T-helper 2 cell treated with Interferon-gamma antibody and Interleukin-4, amounts not matched to agents 5 μg/mL and 100 μg/mL, for 36 hours (primary cell): ENCODE results near the gene COPS7A.

ENCODE experiments used
- DNase-seq: peaks from one replicate; pipeline ENCODE4 v3.0.0; 2021; ENCODE audit warnings: low spot score
- H3K27ac Mint-ChIP-seq: one replicate; pipeline ENCODE4 v1.8.0; 2021; ENCODE audit warnings: mild to moderate bottlenecking, mixed read lengths
- H3K27me3 Mint-ChIP-seq: one replicate; pipeline ENCODE4 v1.8.0; 2021; ENCODE audit warnings: low read depth, mixed read lengths
- H3K36me3 Mint-ChIP-seq: one replicate; pipeline ENCODE4 v1.8.0; 2021; ENCODE audit warnings: low read depth, mixed read lengths
- H3K4me1 Mint-ChIP-seq: one replicate; pipeline ENCODE4 v1.8.0; 2021; ENCODE audit warnings: low read depth, mixed read lengths
- H3K4me3 Mint-ChIP-seq: one replicate; pipeline ENCODE4 v1.8.0; 2022; ENCODE audit warnings: mild to moderate bottlenecking, moderate library complexity, mixed read lengths
- H3K9me3 Mint-ChIP-seq: one replicate; pipeline ENCODE4 v1.8.0; 2021; ENCODE audit warnings: mixed read lengths

Gene COPS7A

GRCh38 chr12:6751767-6752166, 27.9 kb downstream of the COPS7A start:
- peak overlapping the region; percentile 98 for H3K27ac Mint-ChIP-seq
- DNase-seq = no peak
- peaks cover 40% of the 10 kb centered on the region for H3K36me3 Mint-ChIP-seq
- H3K4me3 Mint-ChIP-seq = peak overlapping the region; percentile 94
- no peaks in the 10 kb centered on the region for H3K27me3 Mint-ChIP-seq
- H3K9me3 Mint-ChIP-seq = no peaks in the 10 kb centered on the region
- peaks cover 24% of the 10 kb centered on the region for H3K4me1 Mint-ChIP-seq

DNA sequence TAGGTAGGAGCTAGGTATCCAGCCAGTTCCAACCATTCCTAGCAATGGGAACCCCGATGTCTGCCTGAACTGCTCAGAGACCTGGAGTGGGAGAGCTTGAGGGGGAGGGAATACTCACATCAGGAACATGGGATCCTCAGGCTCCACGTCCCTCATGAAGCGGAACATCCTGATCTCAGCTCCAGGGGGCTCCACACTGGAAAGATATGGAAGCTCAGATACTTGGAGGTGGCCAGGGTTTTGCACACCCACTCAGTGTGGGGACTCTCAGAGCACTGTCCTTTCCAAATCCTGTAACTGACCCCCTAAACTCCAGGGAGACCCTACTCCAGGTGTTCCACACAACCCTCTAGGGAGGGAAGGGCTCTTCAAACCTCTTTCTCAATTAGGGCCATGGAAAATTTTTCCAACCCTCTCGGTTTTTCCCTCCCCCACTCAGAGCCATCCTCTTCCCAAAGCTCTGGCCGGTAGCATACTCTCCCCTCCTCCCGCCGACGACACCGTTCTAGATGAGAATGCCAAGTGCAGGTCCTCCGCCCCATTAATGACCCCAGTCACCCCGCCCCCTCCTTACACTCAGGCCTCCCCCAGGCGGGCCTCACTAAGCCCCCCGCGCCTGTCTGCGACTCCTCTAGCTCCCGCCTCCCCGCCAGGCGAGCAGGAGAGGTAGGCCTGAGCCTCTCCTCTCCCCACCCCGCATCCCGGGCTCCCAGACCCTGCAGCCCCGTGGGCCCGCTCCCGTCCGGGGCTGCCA, 28.5 kb downstream of the COPS7A start:
- peaks cover 37% of the 10 kb centered on the region for H3K36me3 Mint-ChIP-seq

DNA sequence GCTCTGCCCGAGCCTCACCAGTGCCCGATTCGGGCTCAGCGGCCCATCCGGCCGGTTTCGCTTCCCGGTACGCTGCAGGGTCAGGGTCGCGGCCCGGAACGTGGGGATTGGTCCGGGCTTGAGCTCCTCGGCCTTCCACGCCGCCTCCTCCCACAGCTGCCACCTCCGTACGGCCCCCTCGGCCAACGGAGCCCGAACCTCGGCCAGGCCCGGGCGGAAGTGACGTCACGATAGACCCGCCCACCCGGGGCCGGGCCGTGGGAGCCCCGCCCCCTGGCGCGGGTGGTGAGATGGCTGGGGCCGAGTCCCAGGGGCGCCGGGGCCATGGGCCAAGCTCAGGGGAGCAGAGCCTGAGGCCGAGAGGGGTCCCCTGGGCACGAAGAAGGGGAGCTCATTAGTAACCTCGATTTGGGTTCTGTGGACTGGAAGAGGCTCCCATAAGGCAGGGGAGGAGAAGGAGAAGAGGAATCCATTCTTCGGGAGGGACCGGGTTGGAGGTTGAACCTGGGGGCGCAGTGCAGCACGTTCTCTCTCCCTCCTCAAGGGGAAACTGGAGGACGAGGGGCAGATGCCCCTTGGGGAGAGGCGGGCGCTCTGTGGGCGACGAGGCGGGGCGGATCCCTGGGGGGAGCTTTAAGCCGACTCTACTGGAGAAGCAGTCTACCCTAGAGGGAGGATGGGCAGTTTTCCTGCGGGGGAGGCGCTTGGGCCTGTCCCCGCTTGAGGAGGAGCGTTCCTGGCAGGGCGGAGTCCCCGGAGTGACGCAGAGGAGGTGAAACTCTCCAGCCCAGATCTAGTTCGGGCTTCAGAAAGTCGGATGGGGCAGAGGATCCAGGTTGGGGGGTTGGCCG, 29.3 kb downstream of the COPS7A start, which contains the start of gene MLF2:
MLF2 (minus strand) TSS at position 221 of the 851 bp plus-strand sequence. CDS start 807 bp downstream, outside the sequence.
- peak within 1 kb of the TSS; percentile 98 for H3K27ac Mint-ChIP-seq
- peak; percentile 97 for DNase-seq
- H3K36me3 Mint-ChIP-seq = peaks cover 29% of the 10 kb centered on the region
- H3K27me3 Mint-ChIP-seq = peaks cover 2% of the 10 kb centered on the region
- H3K9me3 Mint-ChIP-seq = no peaks in the 10 kb centered on the region
- peak within 1 kb of the TSS; percentile 94 for H3K4me3 Mint-ChIP-seq
- H3K4me1 Mint-ChIP-seq = peaks cover 30% of the 10 kb centered on the region

More for the DNA sequence above, 28.5 kb downstream of the COPS7A start:
- H3K27ac Mint-ChIP-seq = peak overlapping the region; percentile 98
- H3K9me3 Mint-ChIP-seq = no peaks in the 10 kb centered on the region
- no peak for DNase-seq
- H3K4me3 Mint-ChIP-seq = peak overlapping the region; percentile 94
- peaks cover 27% of the 10 kb centered on the region for H3K4me1 Mint-ChIP-seq
- peaks cover 2% of the 10 kb centered on the region for H3K27me3 Mint-ChIP-seq

- no peaks in the 10 kb centered on the region for H3K9me3 Mint-ChIP-seq
- H3K4me3 Mint-ChIP-seq = peak overlapping the region; percentile 94
- no peak for DNase-seq
- H3K4me1 Mint-ChIP-seq = peaks cover 36% of the 10 kb centered on the region
- peaks cover 24% of the 10 kb centered on the region for H3K36me3 Mint-ChIP-seq
- H3K27me3 Mint-ChIP-seq = peaks cover 2% of the 10 kb centered on the region
- peak overlapping the region; percentile 98 for H3K27ac Mint-ChIP-seq
Observed at GRCh38 chr12:6753772-6754356, 30.0 kb downstream of the COPS7A start.

DNA sequence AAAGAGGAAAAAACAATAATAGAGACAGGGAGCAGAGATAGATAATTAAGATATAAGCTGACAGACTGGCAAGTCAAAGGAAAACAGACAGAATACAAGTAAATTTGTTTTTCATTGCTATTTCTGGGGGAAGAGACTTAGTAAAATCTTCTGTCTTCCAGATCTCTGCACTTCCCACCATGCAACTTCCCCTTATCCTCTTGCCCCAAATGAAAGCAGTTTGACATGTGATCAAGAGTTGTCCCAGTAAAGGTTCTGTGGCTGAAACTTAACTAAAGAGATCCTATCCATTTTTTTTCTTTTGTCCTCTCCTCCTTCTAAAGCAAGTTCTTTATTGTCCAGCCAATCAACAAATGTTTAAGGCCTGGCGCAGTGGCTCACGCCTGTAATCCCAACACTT, 30.6 kb downstream of the COPS7A start:
- peaks cover 2% of the 10 kb centered on the region for H3K27me3 Mint-ChIP-seq
- H3K9me3 Mint-ChIP-seq = no peaks in the 10 kb centered on the region
- no peak overlapping the region for H3K4me3 Mint-ChIP-seq
- H3K36me3 Mint-ChIP-seq = peaks cover 19% of the 10 kb centered on the region
- H3K27ac Mint-ChIP-seq = no peak overlapping the region
- peaks cover 37% of the 10 kb centered on the region for H3K4me1 Mint-ChIP-seq
- no peak for DNase-seq

GRCh38 chr12:6757028-6757690, 33.3 kb downstream of the COPS7A start:
- DNase-seq = no peak
- Mint-ChIP-seq H3K4me1 (peaks cover 25% of the 10 kb centered on the region), H3K27me3 (peaks cover 2% of the 10 kb centered on the region), H3K36me3 (no peaks in the 10 kb centered on the region), H3K9me3 (no peaks in the 10 kb centered on the region), H3K4me3 (no peak overlapping the region), H3K27ac (no peak overlapping the region)

DNA sequence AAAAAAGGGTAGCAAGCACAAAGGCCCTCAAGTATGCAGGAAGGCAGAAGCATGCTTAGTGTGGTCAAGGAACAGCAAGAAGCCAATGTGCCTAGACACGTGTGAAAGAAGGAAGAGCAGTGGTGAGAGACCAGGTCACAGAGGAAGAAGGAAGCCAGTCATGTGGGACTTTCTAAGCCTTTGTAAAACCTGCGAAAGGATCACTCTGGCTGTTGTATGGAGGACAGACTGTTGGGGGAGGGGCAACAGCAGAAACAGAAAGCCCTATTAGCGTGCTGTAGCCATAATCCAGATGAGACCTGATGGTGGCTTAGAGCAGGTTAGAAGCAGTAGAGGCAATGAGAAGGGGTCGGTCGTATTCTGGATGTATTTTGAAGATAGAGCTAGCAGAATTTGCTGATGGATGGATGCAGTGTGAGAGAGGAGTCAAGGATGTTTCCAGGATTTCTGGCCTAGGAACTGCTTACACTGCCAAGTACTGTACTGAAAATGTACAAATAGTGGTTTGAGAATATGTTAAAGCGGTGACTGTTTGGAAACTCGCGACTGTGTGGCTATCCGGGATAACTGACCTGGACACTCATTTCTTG, 34.8 kb downstream of the COPS7A start:
- no peak for DNase-seq
- no peak overlapping the region for H3K27ac Mint-ChIP-seq

GRCh38 chr12:6759741-6760140, 35.9 kb downstream of the COPS7A start:
- H3K4me3 Mint-ChIP-seq = no peak overlapping the region
- no peaks in the 10 kb centered on the region for H3K9me3 Mint-ChIP-seq
- H3K27ac Mint-ChIP-seq = no peak overlapping the region
- H3K36me3 Mint-ChIP-seq = no peaks in the 10 kb centered on the region
- no peak for DNase-seq
- H3K4me1 Mint-ChIP-seq = peaks cover 22% of the 10 kb centered on the region
- H3K27me3 Mint-ChIP-seq = peaks cover 4% of the 10 kb centered on the region

More for the DNA sequence above, 34.8 kb downstream of the COPS7A start:
- Mint-ChIP-seq H3K27me3 (peaks cover 2% of the 10 kb centered on the region), H3K36me3 (no peaks in the 10 kb centered on the region), H3K9me3 (no peaks in the 10 kb centered on the region), H3K4me1 (peaks cover 19% of the 10 kb centered on the region), H3K4me3 (no peak overlapping the region)

DNA sequence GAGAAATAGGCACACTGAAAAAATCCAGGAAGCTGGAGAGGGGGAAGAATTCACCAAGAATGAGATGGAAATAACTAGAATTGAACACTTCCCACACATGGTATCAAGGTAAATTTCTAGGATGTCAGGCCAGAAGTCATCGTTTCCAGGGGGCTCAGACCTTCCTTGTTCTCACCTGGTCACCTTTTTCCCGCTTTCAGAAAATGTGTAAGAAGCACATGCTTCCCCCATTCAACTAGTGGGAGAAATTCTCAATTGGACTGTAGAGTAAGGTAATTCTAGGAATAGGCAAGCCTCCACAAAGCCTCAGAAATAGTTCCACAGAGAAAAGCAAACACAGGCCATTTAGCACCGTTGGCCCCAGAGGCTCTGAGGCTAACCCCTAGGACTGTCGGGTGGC, 39.5 kb downstream of the COPS7A start:
- DNase-seq = no peak
- peaks cover 9% of the 10 kb centered on the region for H3K27me3 Mint-ChIP-seq
- no peaks in the 10 kb centered on the region for H3K9me3 Mint-ChIP-seq
- no peak overlapping the region for H3K4me3 Mint-ChIP-seq
- H3K27ac Mint-ChIP-seq = no peak overlapping the region
- peaks cover 37% of the 10 kb centered on the region for H3K4me1 Mint-ChIP-seq
- H3K36me3 Mint-ChIP-seq = no peaks in the 10 kb centered on the region

DNA sequence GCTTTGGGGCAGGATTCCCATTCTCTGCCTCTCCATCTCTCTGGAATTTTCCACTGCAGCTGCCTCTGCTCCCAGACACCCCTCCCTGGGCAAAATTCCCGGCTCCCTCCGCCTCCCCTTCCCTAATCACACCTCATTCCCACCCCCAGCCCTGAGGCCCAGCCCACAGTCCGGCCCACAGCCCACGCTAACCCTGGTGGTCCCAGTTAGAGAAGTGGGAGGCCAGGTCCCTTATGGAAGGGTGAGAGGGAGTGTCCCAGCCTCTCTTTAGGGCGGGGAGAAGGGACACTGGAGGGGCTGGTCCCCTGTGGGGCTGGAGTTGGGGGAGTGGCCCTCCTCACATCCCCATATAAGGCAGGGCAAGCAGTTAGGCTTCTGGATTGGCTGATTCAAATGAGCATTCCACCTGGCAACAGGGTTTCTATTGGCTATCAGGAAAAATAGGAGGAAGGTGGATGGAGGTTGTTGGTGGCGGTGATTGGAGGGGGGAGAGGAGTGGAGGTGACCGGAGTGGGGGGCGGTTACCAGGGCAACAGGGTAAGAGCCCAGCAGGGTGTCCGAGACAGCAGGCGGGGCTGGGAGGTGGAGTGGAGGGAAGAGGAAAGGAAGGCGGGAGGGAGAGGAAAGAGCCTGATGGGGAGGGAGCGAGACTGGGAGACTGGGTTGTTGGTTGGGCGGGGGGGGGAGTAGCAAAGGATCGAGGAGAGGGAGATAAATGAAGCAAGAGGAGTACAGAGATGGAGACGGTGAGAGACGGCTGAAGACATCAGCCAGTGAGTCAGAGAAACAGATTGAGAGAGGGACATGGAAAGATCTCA, 40.4 kb downstream of the COPS7A start:
- Mint-ChIP-seq H3K4me3 (peak overlapping the region; percentile 78), H3K4me1 (peaks cover 38% of the 10 kb centered on the region), H3K27ac (peak overlapping the region; percentile 42), H3K9me3 (no peaks in the 10 kb centered on the region), H3K36me3 (no peaks in the 10 kb centered on the region), H3K27me3 (peaks cover 9% of the 10 kb centered on the region)
- peak; percentile 69 for DNase-seq

GRCh38 chr12:6765048-6765633, 41.3 kb downstream of the COPS7A start:
- peaks cover 1% of the 10 kb centered on the region for H3K36me3 Mint-ChIP-seq
- H3K27ac Mint-ChIP-seq = peak overlapping the region; percentile 52
- H3K4me1 Mint-ChIP-seq = peaks cover 44% of the 10 kb centered on the region
- H3K9me3 Mint-ChIP-seq = no peaks in the 10 kb centered on the region
- peaks cover 9% of the 10 kb centered on the region for H3K27me3 Mint-ChIP-seq
- no peak for DNase-seq
- peak overlapping the region; percentile 75 for H3K4me3 Mint-ChIP-seq
